ENCODE data around the gene FGFR4.

The FGFR4 gene

DNA sequence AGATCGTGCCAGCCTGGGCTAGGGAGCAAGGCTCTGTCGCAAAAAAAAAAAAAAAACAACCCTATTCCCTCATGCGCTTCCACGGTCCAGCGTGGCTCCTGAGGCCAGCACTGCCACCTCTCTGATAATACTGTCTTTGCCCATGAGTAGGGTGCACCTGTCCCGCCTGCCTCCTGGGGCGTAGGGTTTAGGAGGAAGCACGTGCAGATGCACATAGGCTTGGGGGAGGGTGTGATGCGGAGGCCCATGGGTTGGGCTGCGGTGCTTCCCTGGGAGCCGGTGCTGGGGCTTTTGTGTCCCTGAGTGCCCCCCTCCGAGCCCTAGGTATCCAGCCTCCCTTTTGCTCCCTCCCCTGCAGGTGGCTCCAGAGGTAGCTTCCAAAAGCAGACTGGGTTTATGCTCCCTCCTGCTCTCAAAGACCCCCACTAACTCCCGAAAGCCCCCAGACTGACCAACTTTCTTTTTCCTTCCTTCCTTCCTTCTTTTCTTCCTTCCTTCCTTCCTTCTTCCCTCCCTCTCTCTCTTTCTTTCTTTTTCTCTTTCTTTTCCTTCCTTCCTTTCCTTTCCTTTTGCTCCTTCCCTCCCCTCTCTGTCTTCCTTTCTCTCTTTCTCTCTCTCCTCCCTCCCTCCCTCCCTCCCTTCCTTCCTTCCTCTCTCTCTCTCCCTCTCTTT, 12.8 kb downstream of the FGFR4 start:
- TF ChIP-seq, protein P1, sequence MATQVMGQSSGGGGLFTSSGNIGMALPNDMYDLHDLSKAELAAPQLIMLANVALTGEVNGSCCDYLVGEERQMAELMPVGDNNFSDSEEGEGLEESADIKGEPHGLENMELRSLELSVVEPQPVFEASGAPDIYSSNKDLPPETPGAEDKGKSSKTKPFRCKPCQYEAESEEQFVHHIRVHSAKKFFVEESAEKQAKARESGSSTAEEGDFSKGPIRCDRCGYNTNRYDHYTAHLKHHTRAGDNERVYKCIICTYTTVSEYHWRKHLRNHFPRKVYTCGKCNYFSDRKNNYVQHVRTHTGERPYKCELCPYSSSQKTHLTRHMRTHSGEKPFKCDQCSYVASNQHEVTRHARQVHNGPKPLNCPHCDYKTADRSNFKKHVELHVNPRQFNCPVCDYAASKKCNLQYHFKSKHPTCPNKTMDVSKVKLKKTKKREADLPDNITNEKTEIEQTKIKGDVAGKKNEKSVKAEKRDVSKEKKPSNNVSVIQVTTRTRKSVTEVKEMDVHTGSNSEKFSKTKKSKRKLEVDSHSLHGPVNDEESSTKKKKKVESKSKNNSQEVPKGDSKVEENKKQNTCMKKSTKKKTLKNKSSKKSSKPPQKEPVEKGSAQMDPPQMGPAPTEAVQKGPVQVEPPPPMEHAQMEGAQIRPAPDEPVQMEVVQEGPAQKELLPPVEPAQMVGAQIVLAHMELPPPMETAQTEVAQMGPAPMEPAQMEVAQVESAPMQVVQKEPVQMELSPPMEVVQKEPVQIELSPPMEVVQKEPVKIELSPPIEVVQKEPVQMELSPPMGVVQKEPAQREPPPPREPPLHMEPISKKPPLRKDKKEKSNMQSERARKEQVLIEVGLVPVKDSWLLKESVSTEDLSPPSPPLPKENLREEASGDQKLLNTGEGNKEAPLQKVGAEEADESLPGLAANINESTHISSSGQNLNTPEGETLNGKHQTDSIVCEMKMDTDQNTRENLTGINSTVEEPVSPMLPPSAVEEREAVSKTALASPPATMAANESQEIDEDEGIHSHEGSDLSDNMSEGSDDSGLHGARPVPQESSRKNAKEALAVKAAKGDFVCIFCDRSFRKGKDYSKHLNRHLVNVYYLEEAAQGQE (IDR thresholded peaks at IDR 0.05; ENCODE audit: low read depth) = no peak
- no peak for TF ChIP-seq CEBPB (IDR thresholded peaks at IDR 0.05)
- no peak for TF ChIP-seq CREB1 (IDR thresholded peaks at IDR 0.05; ENCODE audit: low read depth)
- TF ChIP-seq FOXM1 (IDR thresholded peaks at IDR 0.05; ENCODE audit: borderline replicate concordance, low read depth) = no peak
- no peak for TF ChIP-seq EP300 (IDR thresholded peaks at IDR 0.05; ENCODE audit: borderline replicate concordance)
- no peak for TF ChIP-seq TEAD4 (IDR thresholded peaks at IDR 0.05)
- TF ChIP-seq TCF12 (IDR thresholded peaks at IDR 0.05; ENCODE audit: low read depth) = no peak
- TF ChIP-seq RAD21 (IDR thresholded peaks at IDR 0.05; ENCODE audit: low read depth) = no peak
- TF ChIP-seq YY1 (IDR thresholded peaks at IDR 0.05; ENCODE audit: low read depth) = no peak
- no peak for TF ChIP-seq NFIC (IDR thresholded peaks at IDR 0.05)

DNA sequence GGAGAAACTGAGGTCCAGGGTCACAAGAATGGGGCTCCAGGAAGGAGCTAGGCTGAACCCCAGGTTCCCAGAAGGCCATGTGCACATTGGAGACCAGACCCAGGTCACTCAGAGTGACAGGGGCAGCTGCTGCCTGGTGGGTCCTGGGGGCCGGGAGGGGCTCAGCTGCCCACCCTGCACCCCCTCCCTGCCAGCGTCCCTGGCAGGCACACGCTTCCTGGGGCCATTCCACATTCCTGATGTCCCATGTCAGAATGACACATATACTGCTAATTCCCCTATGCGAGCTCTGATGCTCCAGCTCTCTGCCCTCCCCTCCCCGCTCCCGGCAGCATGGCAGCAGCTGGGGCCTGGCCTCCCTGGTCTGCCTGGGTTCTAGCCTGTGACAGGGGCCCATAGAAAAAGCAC, 14.0 kb downstream of the FGFR4 start:
- TF ChIP-seq EP300 (IDR thresholded peaks at IDR 0.05; ENCODE audit: borderline replicate concordance) = no peak
- TF ChIP-seq, protein P1 (IDR thresholded peaks at IDR 0.05; ENCODE audit: low read depth) = no peak
- no peak for TF ChIP-seq NFIC (IDR thresholded peaks at IDR 0.05)
- TF ChIP-seq, protein P2, sequence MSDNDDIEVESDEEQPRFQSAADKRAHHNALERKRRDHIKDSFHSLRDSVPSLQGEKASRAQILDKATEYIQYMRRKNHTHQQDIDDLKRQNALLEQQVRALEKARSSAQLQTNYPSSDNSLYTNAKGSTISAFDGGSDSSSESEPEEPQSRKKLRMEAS (IDR thresholded peaks at IDR 0.05) = no peak
- no peak for TF ChIP-seq ZBTB7A (IDR thresholded peaks at IDR 0.05; ENCODE audit: low read depth)
- no peak for TF ChIP-seq TAF1 (IDR thresholded peaks at IDR 0.05; ENCODE audit: low read depth)
- no peak for TF ChIP-seq TCF12 (IDR thresholded peaks at IDR 0.05; ENCODE audit: low read depth)
- TF ChIP-seq EGR1 (IDR thresholded peaks at IDR 0.05) = no peak
- TF ChIP-seq, protein P3, sequence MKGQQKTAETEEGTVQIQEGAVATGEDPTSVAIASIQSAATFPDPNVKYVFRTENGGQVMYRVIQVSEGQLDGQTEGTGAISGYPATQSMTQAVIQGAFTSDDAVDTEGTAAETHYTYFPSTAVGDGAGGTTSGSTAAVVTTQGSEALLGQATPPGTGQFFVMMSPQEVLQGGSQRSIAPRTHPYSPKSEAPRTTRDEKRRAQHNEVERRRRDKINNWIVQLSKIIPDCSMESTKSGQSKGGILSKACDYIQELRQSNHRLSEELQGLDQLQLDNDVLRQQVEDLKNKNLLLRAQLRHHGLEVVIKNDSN (IDR thresholded peaks at IDR 0.05) = no peak
- TF ChIP-seq TEAD4 (IDR thresholded peaks at IDR 0.05) = no peak
- no peak for TF ChIP-seq CEBPB (IDR thresholded peaks at IDR 0.05)
- TF ChIP-seq RAD21 (IDR thresholded peaks at IDR 0.05; ENCODE audit: low read depth) = no peak
- TF ChIP-seq YY1 (IDR thresholded peaks at IDR 0.05; ENCODE audit: low read depth) = no peak
- TF ChIP-seq CREB1 (IDR thresholded peaks at IDR 0.05; ENCODE audit: low read depth) = no peak

DNA sequence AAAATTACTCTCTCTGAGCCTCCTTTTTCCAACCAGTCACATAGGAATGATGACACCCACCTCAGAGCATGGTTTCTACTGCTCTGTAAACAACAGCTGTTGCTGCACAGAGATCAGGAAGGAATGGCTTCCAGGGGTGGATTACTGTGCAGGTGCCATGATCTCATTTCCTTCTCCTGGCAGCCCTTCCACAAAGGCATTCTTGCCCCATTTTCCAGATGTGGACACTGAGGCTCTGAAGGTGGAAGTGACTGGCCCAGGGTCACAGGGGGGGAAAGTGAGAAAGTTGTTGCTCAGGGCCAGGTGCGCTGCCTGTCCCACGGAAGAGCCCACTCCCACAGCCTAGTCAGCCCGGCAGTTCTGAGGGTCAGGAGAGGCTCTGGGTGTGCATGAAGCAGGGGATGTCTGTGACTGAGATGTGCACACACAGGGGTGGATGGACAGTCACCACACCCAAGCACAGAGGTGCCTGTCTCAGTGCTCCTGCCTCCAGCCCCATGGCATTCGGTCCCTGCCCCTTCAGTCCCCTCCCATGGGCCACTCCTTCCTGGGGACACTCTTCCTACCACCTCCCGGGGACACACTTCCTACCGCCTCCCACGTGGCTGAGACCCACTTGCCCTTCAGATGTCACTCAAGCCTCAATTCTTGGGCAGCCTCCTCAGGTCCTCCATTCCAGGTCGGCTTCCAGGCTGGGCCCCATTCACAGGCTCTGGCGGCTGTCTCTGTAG, 17.0 kb downstream of the FGFR4 start:
- TF ChIP-seq ZBTB7A (IDR thresholded peaks at IDR 0.05; ENCODE audit: low read depth) (no peak), NFIC (IDR thresholded peaks at IDR 0.05) (no peak), EP300 (IDR thresholded peaks at IDR 0.05; ENCODE audit: borderline replicate concordance) (no peak)

DNA sequence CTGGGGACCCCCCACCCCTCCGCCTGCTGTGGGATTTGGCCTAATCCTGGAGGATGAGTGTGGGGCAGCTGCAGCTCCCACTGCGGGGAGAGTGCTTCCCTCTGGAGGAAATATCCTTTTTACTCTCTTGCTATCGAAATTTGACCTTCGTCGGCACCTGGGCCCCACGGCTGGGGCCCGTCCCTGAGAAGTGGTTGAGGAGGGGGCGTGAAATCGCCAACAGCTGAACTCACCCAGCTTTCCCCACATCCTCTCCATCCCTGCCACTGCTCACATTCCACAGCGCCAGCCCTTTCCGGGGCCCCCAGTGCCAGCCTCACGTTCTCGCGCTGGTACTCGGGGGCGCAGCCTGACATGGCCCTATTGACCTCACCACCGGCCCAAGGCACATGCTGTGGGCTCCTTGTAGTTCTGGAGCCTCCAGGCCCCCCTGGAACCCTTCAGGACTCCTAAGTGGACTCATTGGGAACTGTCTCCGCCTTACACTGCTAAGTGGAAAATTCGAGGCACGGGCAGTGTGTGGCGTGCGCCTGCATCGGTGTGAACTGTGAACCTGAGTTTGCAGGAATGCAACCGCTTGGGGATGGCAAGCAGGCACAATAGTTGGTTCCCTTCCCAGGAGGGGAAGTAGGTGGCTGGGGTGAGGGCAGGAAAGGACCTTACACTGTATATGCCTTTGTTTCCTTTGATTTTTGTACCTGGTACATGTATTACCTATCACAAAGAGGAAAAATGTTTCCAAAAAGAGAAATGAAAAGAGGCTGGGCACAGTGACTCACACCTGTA, 19.2 kb downstream of the FGFR4 start:
- TF ChIP-seq EGR1 (IDR thresholded peaks at IDR 0.05) = no peak
- TF ChIP-seq CREB1 (IDR thresholded peaks at IDR 0.05; ENCODE audit: low read depth) = no peak

DNA sequence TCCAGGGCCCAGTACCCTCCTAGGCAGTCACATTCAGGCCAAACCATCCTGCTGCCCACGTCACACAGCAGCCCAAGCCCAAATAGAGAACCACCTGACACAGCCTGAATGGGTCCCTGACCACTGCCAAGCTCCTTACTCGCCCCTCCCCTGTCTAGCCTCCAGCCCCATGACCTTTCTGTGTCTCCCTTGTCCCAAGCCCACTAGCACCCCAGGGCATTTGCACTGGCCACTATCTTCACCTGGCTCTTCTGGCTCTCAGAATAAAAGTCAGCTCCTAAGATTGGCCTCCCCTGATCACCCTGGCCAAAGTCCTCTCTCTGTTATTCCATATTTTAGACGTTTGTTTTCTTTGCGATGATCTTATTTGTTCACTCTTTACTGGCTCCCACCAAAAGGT, 20.4 kb downstream of the FGFR4 start:
- TF ChIP-seq TCF12 (IDR thresholded peaks at IDR 0.05; ENCODE audit: low read depth) (no peak), TEAD4 (IDR thresholded peaks at IDR 0.05) (no peak), NFIC (IDR thresholded peaks at IDR 0.05) (no peak), EGR1 (IDR thresholded peaks at IDR 0.05) (no peak), FOXM1 (IDR thresholded peaks at IDR 0.05; ENCODE audit: borderline replicate concordance, low read depth) (no peak), YY1 (IDR thresholded peaks at IDR 0.05; ENCODE audit: low read depth) (no peak), RAD21 (IDR thresholded peaks at IDR 0.05; ENCODE audit: low read depth) (no peak), CEBPB (IDR thresholded peaks at IDR 0.05) (no peak), TAF1 (IDR thresholded peaks at IDR 0.05; ENCODE audit: low read depth) (no peak), ZBTB7A (IDR thresholded peaks at IDR 0.05; ENCODE audit: low read depth) (no peak), EP300 (IDR thresholded peaks at IDR 0.05; ENCODE audit: borderline replicate concordance) (no peak), CREB1 (IDR thresholded peaks at IDR 0.05; ENCODE audit: low read depth) (no peak)
- TF ChIP-seq, protein P2 (IDR thresholded peaks at IDR 0.05) = no peak
- TF ChIP-seq, protein P3 (IDR thresholded peaks at IDR 0.05) = no peak
- TF ChIP-seq, protein P1 (IDR thresholded peaks at IDR 0.05; ENCODE audit: low read depth) = no peak

Measured in Ishikawa (cell line).